Peyer's patch (tissue), 4 donors: ENCODE results near the gene ZNF3.

ENCODE experiments used
- CTCF ChIP-seq, 6 experiments: fragments of 450-650 bp in 4 of 6; fragments of 200-600 bp in 2 of 6; sonication (generic) in 1 of 6; IDR thresholded peaks; one replicate each; pipeline ENCODE4 v1.5.1; 2017 to 2019; ENCODE audit warnings: antibody characterized with exemption in 6 of 6, mild to moderate bottlenecking in 3 of 6, moderate library complexity in 1 of 6
- POLR2A ChIP-seq, 2 donors: fragments of 450-650 bp; IDR thresholded peaks; one replicate each; pipeline ENCODE4 v1.5.1; 2017; ENCODE audit warnings: antibody characterized with exemption in 2 of 2, mild to moderate bottlenecking in 2 of 2, moderate library complexity in 2 of 2

GRCh38 chr7:100081535-100082102 lies at the start of gene ZNF3:
- TF ChIP-seq POLR2A (IDR thresholded peaks at IDR 0.05) (peak; percentile 80 to 87), CTCF (IDR thresholded peaks at IDR 0.05) (peak; percentile 94 to 97 (median 96))
